ENCODE measurements around the gene CDKAL1. TPM values are rescaled to one million over a fixed set of nuclear protein-coding genes. Genes with fewer than 3 reads are reported as not detected.

Gene CDKAL1
- total RNA-seq, 1 experiment from 2014 or later: 16.1 TPM

DNA sequence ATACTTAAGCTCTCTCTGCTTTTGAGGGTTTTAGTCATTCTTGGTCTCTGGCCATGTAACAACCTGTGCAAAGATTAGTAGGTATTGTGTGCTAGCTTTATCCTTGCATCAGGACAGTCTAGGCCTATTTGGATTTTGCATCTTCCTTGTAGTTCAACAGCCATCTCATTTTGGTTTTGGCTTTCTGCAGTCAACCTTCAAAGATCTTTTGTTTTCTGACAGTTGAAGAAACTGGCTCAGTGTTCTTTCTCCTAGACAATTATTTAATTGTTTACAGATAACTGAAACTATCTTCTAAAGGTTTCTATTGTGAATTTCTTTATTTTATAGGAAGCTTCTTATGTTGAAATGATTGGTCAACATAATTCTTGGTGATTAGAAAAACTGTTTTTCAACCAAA lies 307.5 kb downstream of the CDKAL1 start:
- CTCF ChIA-PET: no interaction called here
- POLR2A ChIA-PET (ENCODE audit: unreplicated experiment): no interaction called here

GRCh38 chr6:20845592-20845991 lies 311.3 kb downstream of the CDKAL1 start:
- no peak overlapping the region for H3K4me2 ChIP-seq
- DNase-seq: no peak
- no peak overlapping the region for H3K4me3 ChIP-seq
- no peaks in the 10 kb centered on the region for H3F3A ChIP-seq (ENCODE audit: insufficient read depth, low read depth)
- no peaks in the 10 kb centered on the region for H3K27me3 ChIP-seq (ENCODE audit: insufficient read depth, low read depth)
- H3K27ac ChIP-seq: no peak overlapping the region
- H3K9me3 ChIP-seq (ENCODE audit: insufficient read depth, low read depth): no peaks in the 10 kb centered on the region; the same call in 1 of the 2 replicates
- ChIA-PET CTCF (no interaction called here), POLR2A (ENCODE audit: unreplicated experiment) (no interaction called here)
- intact Hi-C loops (cut with micrococcal nuclease; ENCODE audit: unreplicated experiment): no loop called here
- H3K79me2 ChIP-seq (ENCODE audit: low read depth): no peaks in the 10 kb centered on the region
- peaks cover 4% of the 10 kb centered on the region; the same call in 1 of the 2 replicates for H3K9me2 ChIP-seq (ENCODE audit: insufficient read depth)
- 0 out of 2 replicates have a peak, but pooled peaks cover 3% of the 10 kb centered on the region for H3K4me1 ChIP-seq (replicated peaks; ENCODE audit: insufficient read depth)
- H3K36me3 ChIP-seq (ENCODE audit: low read depth): no peaks in the 10 kb centered on the region
- TF ChIP-seq CTCF (conservative IDR thresholded peaks at IDR 0.05) (no peak), EZH2 (IDR thresholded peaks at IDR 0.05; ENCODE audit: low read depth) (no peak)
- H2AFZ ChIP-seq: no peak overlapping the region
- H4K20me1 ChIP-seq (ENCODE audit: insufficient read depth): no peaks in the 10 kb centered on the region
- no TSS peak for BruUV-seq (replicated peaks)

More for the DNA sequence above, 307.5 kb downstream of the CDKAL1 start:
- Histone ChIP-seq H3F3A (ENCODE audit: insufficient read depth, low read depth) (no peaks in the 10 kb centered on the region), H4K20me1 (ENCODE audit: insufficient read depth) (no peaks in the 10 kb centered on the region), H2AFZ (no peak overlapping the region), H3K27me3 (ENCODE audit: insufficient read depth, low read depth) (no peaks in the 10 kb centered on the region), H3K9me3 (ENCODE audit: insufficient read depth, low read depth) (no peaks in the 10 kb centered on the region; the same call in 1 of the 2 replicates), H3K27ac (no peak overlapping the region), H3K9me2 (ENCODE audit: insufficient read depth) (peaks cover 4% of the 10 kb centered on the region; the same call in 1 of the 2 replicates), H3K4me1 (replicated peaks; ENCODE audit: insufficient read depth) (0 out of 2 replicates have a peak, but pooled peaks cover 5% of the 10 kb centered on the region), H3K4me3 (no peak overlapping the region), H3K79me2 (ENCODE audit: low read depth) (no peaks in the 10 kb centered on the region), H3K4me2 (no peak overlapping the region), H3K36me3 (ENCODE audit: low read depth) (no peaks in the 10 kb centered on the region)
- TF ChIP-seq CTCF (conservative IDR thresholded peaks at IDR 0.05) (no peak), EZH2 (IDR thresholded peaks at IDR 0.05; ENCODE audit: low read depth) (no peak)
- DNase-seq: no peak
- intact Hi-C loops (cut with micrococcal nuclease; ENCODE audit: unreplicated experiment): no loop called here
- BruUV-seq (replicated peaks): no TSS peak

DNA sequence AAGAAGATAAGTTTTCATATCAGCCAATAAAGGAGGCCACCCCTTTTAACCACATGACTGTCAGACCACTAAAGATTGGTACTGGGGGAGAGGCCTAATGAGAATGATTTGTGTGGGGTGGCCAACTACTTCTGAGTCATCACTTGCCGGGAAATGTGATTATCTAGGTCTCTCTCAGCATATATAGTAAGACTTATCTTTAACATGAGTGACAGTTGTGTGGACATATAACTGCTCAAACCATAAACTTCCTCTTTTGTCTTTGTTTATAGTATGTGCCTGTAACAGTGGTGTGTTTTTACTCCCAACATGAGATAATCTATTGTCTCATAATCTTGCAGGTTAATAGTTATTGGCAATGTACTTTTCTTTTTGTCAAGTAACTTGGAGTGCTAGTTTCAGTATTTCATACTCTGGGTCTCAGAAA lies 312.4 kb downstream of the CDKAL1 start:
- H3K9me3 ChIP-seq (ENCODE audit: insufficient read depth, low read depth): no peaks in the 10 kb centered on the region; the same call in 1 of the 2 replicates
- H2AFZ ChIP-seq: no peak overlapping the region
- no peaks in the 10 kb centered on the region for H3K36me3 ChIP-seq (ENCODE audit: low read depth)
- H3F3A ChIP-seq (ENCODE audit: insufficient read depth, low read depth): no peaks in the 10 kb centered on the region
- intact Hi-C loops (cut with micrococcal nuclease; ENCODE audit: unreplicated experiment): no loop called here
- H3K4me2 ChIP-seq: no peak overlapping the region
- H3K4me1 ChIP-seq (replicated peaks; ENCODE audit: insufficient read depth): no peaks in the 10 kb centered on the region
- POLR2A ChIA-PET (ENCODE audit: unreplicated experiment): no interaction called here
- H3K27me3 ChIP-seq (ENCODE audit: insufficient read depth, low read depth): no peaks in the 10 kb centered on the region
- H3K9me2 ChIP-seq (ENCODE audit: insufficient read depth): peaks cover 4% of the 10 kb centered on the region; the same call in 1 of the 2 replicates
- TF ChIP-seq CTCF (conservative IDR thresholded peaks at IDR 0.05) (no peak), EZH2 (IDR thresholded peaks at IDR 0.05; ENCODE audit: low read depth) (no peak)
- CTCF ChIA-PET: no interaction called here
- DNase-seq: no peak
- H4K20me1 ChIP-seq (ENCODE audit: insufficient read depth): no peaks in the 10 kb centered on the region
- no peak overlapping the region for H3K4me3 ChIP-seq
- H3K79me2 ChIP-seq (ENCODE audit: low read depth): no peaks in the 10 kb centered on the region
- no TSS peak for BruUV-seq (replicated peaks)
- no peak overlapping the region for H3K27ac ChIP-seq
